H1 (cell line): Measurements from ENCODE around the gene CAP2.

ENCODE experiments used
- CBX8 ChIP-seq: fragments of 300-800, 300-1000 bp; sonication (generic); IDR thresholded peaks from 2 replicates; pipeline ENCODE4 v1.7.1; 2016; ENCODE audit warnings: low read depth, low read length, borderline replicate concordance
- CEBPB ChIP-seq: IDR thresholded peaks from 2 replicates; pipeline ENCODE4 v1.6.1; 2012; ENCODE audit warnings: low read depth, low read length
- CHD2 ChIP-seq: IDR thresholded peaks from 2 replicates; pipeline ENCODE4 v1.6.1; 2012; ENCODE audit warnings: low read length, improper control_type of control experiment
- CREB1 ChIP-seq: IDR thresholded peaks from 2 replicates; pipeline ENCODE4 v1.6.1; 2012; ENCODE audit warnings: inconsistent platforms
- JUND ChIP-seq: IDR thresholded peaks from 2 replicates; pipeline ENCODE4 v1.6.1; 2011; ENCODE audit warnings: mild to moderate bottlenecking, improper control_type of control experiment, low read length
- POLR2A ChIP-seq, 2 experiments: IDR thresholded peaks; 1 replicate in 1 of 2; 2 replicates in 1 of 2; pipeline ENCODE4 v1.6.1; 2011; ENCODE audit warnings: low read depth in 2 of 2, low read length in 2 of 2, mild to moderate bottlenecking in 2 of 2; ENCODE audit errors: control extremely low read depth in 1 of 2
- POLR2AphosphoS5 ChIP-seq: IDR thresholded peaks from 2 replicates; pipeline ENCODE4 v1.6.1; 2011; ENCODE audit warnings: low read depth, low read length
- SUZ12 ChIP-seq: fragments of 200-600 bp; sonication (generic); IDR thresholded peaks from 2 replicates; pipeline ENCODE4 v1.6.1; 2012; ENCODE audit warnings: mild to moderate bottlenecking, inconsistent platforms, low read length, moderate library complexity, mixed read lengths
- TBP ChIP-seq: IDR thresholded peaks from 2 replicates; pipeline ENCODE4 v1.6.1; 2011; ENCODE audit warnings: low read depth, low read length, improper control_type of control experiment
- TF ChIP-seq, protein P1 (sequence below), 3 experiments: IDR thresholded peaks; 1 replicate in 2 of 3; 2 replicates in 1 of 3; pipeline versions ENCODE4 v1.5.1 to v1.6.1; 2011; ENCODE audit warnings: low read length in 3 of 3, mild to moderate bottlenecking in 3 of 3, inconsistent platforms in 2 of 3, low read depth in 1 of 3, moderate library complexity in 1 of 3; ENCODE audit not compliant: insufficient read depth in 1 of 3; ENCODE audit errors: control extremely low read depth in 1 of 3
- TF ChIP-seq, protein P2 (sequence below): IDR thresholded peaks from 2 replicates; pipeline ENCODE4 v1.6.1; 2012; ENCODE audit warnings: low read length, inconsistent platforms

GRCh38 chr6:17466707-17467106 is 73.3 kb downstream of the CAP2 start:
- TF ChIP-seq JUND (no peak), CHD2 (no peak), POLR2A (IDR thresholded peaks at IDR 0.05; ENCODE audit: control extremely low read depth in 1 of 2, low read depth in 2 of 2, low read length in 2 of 2) (no peak), CEBPB (no peak), TBP (no peak), CBX8 (no peak), POLR2AphosphoS5 (no peak), CREB1 (no peak), SUZ12 (no peak)
- TF ChIP-seq, protein P1, sequence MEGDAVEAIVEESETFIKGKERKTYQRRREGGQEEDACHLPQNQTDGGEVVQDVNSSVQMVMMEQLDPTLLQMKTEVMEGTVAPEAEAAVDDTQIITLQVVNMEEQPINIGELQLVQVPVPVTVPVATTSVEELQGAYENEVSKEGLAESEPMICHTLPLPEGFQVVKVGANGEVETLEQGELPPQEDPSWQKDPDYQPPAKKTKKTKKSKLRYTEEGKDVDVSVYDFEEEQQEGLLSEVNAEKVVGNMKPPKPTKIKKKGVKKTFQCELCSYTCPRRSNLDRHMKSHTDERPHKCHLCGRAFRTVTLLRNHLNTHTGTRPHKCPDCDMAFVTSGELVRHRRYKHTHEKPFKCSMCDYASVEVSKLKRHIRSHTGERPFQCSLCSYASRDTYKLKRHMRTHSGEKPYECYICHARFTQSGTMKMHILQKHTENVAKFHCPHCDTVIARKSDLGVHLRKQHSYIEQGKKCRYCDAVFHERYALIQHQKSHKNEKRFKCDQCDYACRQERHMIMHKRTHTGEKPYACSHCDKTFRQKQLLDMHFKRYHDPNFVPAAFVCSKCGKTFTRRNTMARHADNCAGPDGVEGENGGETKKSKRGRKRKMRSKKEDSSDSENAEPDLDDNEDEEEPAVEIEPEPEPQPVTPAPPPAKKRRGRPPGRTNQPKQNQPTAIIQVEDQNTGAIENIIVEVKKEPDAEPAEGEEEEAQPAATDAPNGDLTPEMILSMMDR (IDR thresholded peaks at IDR 0.05; ENCODE audit: control extremely low read depth in 1 of 3, insufficient read depth in 1 of 3, low read depth in 1 of 3, low read length in 3 of 3) = no peak
- TF ChIP-seq, protein P2, sequence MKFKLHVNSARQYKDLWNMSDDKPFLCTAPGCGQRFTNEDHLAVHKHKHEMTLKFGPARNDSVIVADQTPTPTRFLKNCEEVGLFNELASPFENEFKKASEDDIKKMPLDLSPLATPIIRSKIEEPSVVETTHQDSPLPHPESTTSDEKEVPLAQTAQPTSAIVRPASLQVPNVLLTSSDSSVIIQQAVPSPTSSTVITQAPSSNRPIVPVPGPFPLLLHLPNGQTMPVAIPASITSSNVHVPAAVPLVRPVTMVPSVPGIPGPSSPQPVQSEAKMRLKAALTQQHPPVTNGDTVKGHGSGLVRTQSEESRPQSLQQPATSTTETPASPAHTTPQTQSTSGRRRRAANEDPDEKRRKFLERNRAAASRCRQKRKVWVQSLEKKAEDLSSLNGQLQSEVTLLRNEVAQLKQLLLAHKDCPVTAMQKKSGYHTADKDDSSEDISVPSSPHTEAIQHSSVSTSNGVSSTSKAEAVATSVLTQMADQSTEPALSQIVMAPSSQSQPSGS = no peak
